ENCODE results near the gene TMEM131.
A peak's percentile ranks its signal among the peaks of the same experiment; 100 is the strongest.

TMEM131 gene

GRCh38 chr2:97965116-97965515 is 30.6 kb downstream of the TMEM131 start:
- Histone ChIP-seq H3K4me2 (ENCODE audit: low read length) (no peak overlapping the region), H2AFZ (ENCODE audit: low read depth, low read length) (no peak overlapping the region), H3K79me2 (ENCODE audit: low read length) (peaks cover 100% of the 10 kb centered on the region), H3K27me3 (ENCODE audit: low read depth, low read length) (no peaks in the 10 kb centered on the region), H3K36me3 (replicated peaks; ENCODE audit: low read depth, low read length) (peaks cover 12% of the 10 kb centered on the region), H3K9me3 (ENCODE audit: insufficient read depth, low read length) (no peaks in the 10 kb centered on the region), H3K27ac (ENCODE audit: low read length) (no peak overlapping the region), H3K4me3 (ENCODE audit: low read length) (no peak overlapping the region), H3K4me1 (ENCODE audit: low read length) (peaks cover 69% of the 10 kb centered on the region), H4K20me1 (ENCODE audit: insufficient read depth, low read length) (peaks cover 99% of the 10 kb centered on the region), H3K9ac (ENCODE audit: low read length) (no peak overlapping the region)
- TF ChIP-seq CTCF (IDR thresholded peaks at IDR 0.05; ENCODE audit: low read depth, low read length) = no peak
- TF ChIP-seq EZH2phosphoT487 (IDR thresholded peaks at IDR 0.05; ENCODE audit: low read depth) = no peak

- H3K9ac ChIP-seq (ENCODE audit: low read length) = no peak overlapping the region
- H3K27me3 ChIP-seq (ENCODE audit: low read depth, low read length) = no peaks in the 10 kb centered on the region
- H3K4me2 ChIP-seq (ENCODE audit: low read length) = no peak overlapping the region
- no peaks in the 10 kb centered on the region for H3K9me3 ChIP-seq (ENCODE audit: insufficient read depth, low read length)
- H3K36me3 ChIP-seq (replicated peaks; ENCODE audit: low read depth, low read length) = peaks cover 7% of the 10 kb centered on the region
- H4K20me1 ChIP-seq (ENCODE audit: insufficient read depth, low read length) = peaks cover 99% of the 10 kb centered on the region
- peaks cover 100% of the 10 kb centered on the region for H3K79me2 ChIP-seq (ENCODE audit: low read length)
- H3K27ac ChIP-seq (ENCODE audit: low read length) = no peak overlapping the region
- peaks cover 64% of the 10 kb centered on the region for H3K4me1 ChIP-seq (ENCODE audit: low read length)
- TF ChIP-seq EZH2phosphoT487 (IDR thresholded peaks at IDR 0.05; ENCODE audit: low read depth) (no peak), CTCF (IDR thresholded peaks at IDR 0.05; ENCODE audit: low read depth, low read length) (no peak)
- no peak overlapping the region for H3K4me3 ChIP-seq (ENCODE audit: low read length)
- H2AFZ ChIP-seq (ENCODE audit: low read depth, low read length) = no peak overlapping the region
These were observed 31.9 kb downstream of the TMEM131 start for GRCh38 chr2:97963880-97964279.

GRCh38 chr2:97963079-97963406 is 32.7 kb downstream of the TMEM131 start:
- Histone ChIP-seq H4K20me1 (ENCODE audit: insufficient read depth, low read length) (peaks cover 99% of the 10 kb centered on the region), H3K27ac (ENCODE audit: low read length) (no peak overlapping the region), H3K4me2 (ENCODE audit: low read length) (peak overlapping the region; percentile 15)

DNA sequence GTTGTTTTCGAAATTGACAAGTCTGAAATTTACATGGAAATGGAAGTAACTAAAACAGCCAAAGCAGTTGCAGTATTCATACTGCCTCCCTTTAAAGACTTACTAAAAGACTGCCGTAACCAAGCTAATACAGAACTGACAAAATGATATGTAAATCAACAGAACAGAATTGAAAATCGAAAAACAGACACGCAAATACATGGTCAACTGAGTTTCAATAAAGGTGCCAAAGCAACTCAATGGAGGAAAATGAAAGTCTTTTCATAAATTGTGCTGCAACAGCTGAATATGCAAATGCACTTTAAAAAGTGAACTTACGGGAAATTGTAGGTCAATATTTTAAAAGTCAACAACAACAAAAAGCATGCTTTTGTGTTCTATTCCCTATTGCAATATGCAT is 34.2 kb downstream of the TMEM131 start:
- Histone ChIP-seq H3K36me3 (replicated peaks; ENCODE audit: low read depth, low read length) (peaks cover 7% of the 10 kb centered on the region), H3K4me1 (ENCODE audit: low read length) (peaks cover 59% of the 10 kb centered on the region), H3K4me3 (ENCODE audit: low read length) (no peak overlapping the region), H3K79me2 (ENCODE audit: low read length) (peaks cover 100% of the 10 kb centered on the region), H2AFZ (ENCODE audit: low read depth, low read length) (no peak overlapping the region), H3K27ac (ENCODE audit: low read length) (no peak overlapping the region), H4K20me1 (ENCODE audit: insufficient read depth, low read length) (peaks cover 93% of the 10 kb centered on the region), H3K9ac (ENCODE audit: low read length) (no peak overlapping the region), H3K27me3 (ENCODE audit: low read depth, low read length) (no peaks in the 10 kb centered on the region), H3K4me2 (ENCODE audit: low read length) (peak overlapping the region; percentile 10), H3K9me3 (ENCODE audit: insufficient read depth, low read length) (no peaks in the 10 kb centered on the region)
- TF ChIP-seq CTCF (IDR thresholded peaks at IDR 0.05; ENCODE audit: low read depth, low read length) (no peak), EZH2phosphoT487 (IDR thresholded peaks at IDR 0.05; ENCODE audit: low read depth) (no peak)

More at GRCh38 chr2:97963079-97963406, 32.7 kb downstream of the TMEM131 start:
- Histone ChIP-seq H3K79me2 (ENCODE audit: low read length) (peaks cover 100% of the 10 kb centered on the region), H3K27me3 (ENCODE audit: low read depth, low read length) (no peaks in the 10 kb centered on the region), H3K4me1 (ENCODE audit: low read length) (peaks cover 65% of the 10 kb centered on the region), H3K9me3 (ENCODE audit: insufficient read depth, low read length) (no peaks in the 10 kb centered on the region), H3K36me3 (replicated peaks; ENCODE audit: low read depth, low read length) (peaks cover 7% of the 10 kb centered on the region), H3K9ac (ENCODE audit: low read length) (no peak overlapping the region), H2AFZ (ENCODE audit: low read depth, low read length) (no peak overlapping the region), H3K4me3 (ENCODE audit: low read length) (no peak overlapping the region)
- TF ChIP-seq EZH2phosphoT487 (IDR thresholded peaks at IDR 0.05; ENCODE audit: low read depth) (no peak), CTCF (IDR thresholded peaks at IDR 0.05; ENCODE audit: low read depth, low read length) (no peak)

Data from OCI-LY3 (cell line).